Nephron progenitor cell (in vitro differentiated cells): Measurements from ENCODE around the gene CAPN12.

ENCODE experiments used
- DNase-seq: peaks from one replicate; pipeline ENCODE4 v3.0.0; 2021
- H3K27ac Mint-ChIP-seq: 2 replicates; pipeline ENCODE4 v1.8.0; 2021; ENCODE audit warnings: mild to moderate bottlenecking, moderate library complexity, mixed read lengths
- H3K27me3 Mint-ChIP-seq: 2 replicates; pipeline ENCODE4 v1.8.0; 2021; ENCODE audit warnings: mild to moderate bottlenecking, low read depth, mixed read lengths; ENCODE audit not compliant: poor library complexity
- H3K36me3 Mint-ChIP-seq: 2 replicates; pipeline ENCODE4 v1.8.0; 2021; ENCODE audit warnings: low read depth, mixed read lengths
- H3K4me1 Mint-ChIP-seq: 2 replicates; pipeline ENCODE4 v1.8.0; 2021; ENCODE audit warnings: mixed read lengths
- H3K4me3 Mint-ChIP-seq: 2 replicates; pipeline ENCODE4 v1.8.0; 2021; ENCODE audit warnings: mild to moderate bottlenecking, moderate library complexity, mixed read lengths
- H3K9me3 Mint-ChIP-seq: 2 replicates; pipeline ENCODE4 v1.8.0; 2021; ENCODE audit warnings: mild to moderate bottlenecking, moderate library complexity, mixed read lengths
- CTCF ChIP-seq: fragments of 200-600 bp; sonication (generic); IDR thresholded peaks from 2 replicates; pipeline ENCODE4 v1.5.0; 2021; ENCODE audit warnings: antibody characterized with exemption

Gene CAPN12

GRCh38 chr19:38714354-38714778, 29.9 kb downstream of the CAPN12 start:
- Mint-ChIP-seq H3K4me1 (peaks cover 27% of the 10 kb centered on the region), H3K27ac (peak overlapping the region; percentile 57), H3K27me3 (no peaks in the 10 kb centered on the region), H3K9me3 (no peaks in the 10 kb centered on the region), H3K36me3 (peaks cover 23% of the 10 kb centered on the region), H3K4me3 (no peak overlapping the region)
- DNase-seq, result no peak
- TF ChIP-seq CTCF, result no peak

- peak overlapping the region; percentile 91 for H3K27ac Mint-ChIP-seq
- no peak for DNase-seq
- no peak for TF ChIP-seq CTCF
- no peaks in the 10 kb centered on the region for H3K27me3 Mint-ChIP-seq
- no peaks in the 10 kb centered on the region for H3K9me3 Mint-ChIP-seq
- no peak overlapping the region for H3K4me3 Mint-ChIP-seq
- peaks cover 23% of the 10 kb centered on the region for H3K36me3 Mint-ChIP-seq
- H3K4me1 Mint-ChIP-seq, result peaks cover 27% of the 10 kb centered on the region
Measured at GRCh38 chr19:38713865-38714264, 30.4 kb downstream of the CAPN12 start.

- H3K36me3 Mint-ChIP-seq, result peaks cover 23% of the 10 kb centered on the region
- no peaks in the 10 kb centered on the region for H3K9me3 Mint-ChIP-seq
- H3K27ac Mint-ChIP-seq, result peak overlapping the region; percentile 91
Measured at GRCh38 chr19:38713227-38713649, 31.0 kb downstream of the CAPN12 start.

GRCh38 chr19:38712161-38712748, 32.0 kb downstream of the CAPN12 start:
- Mint-ChIP-seq H3K4me3 (no peak overlapping the region), H3K36me3 (peaks cover 23% of the 10 kb centered on the region), H3K4me1 (peaks cover 22% of the 10 kb centered on the region), H3K27me3 (no peaks in the 10 kb centered on the region), H3K9me3 (no peaks in the 10 kb centered on the region), H3K27ac (peak overlapping the region; percentile 72)
- no peak for DNase-seq
- TF ChIP-seq CTCF, result no peak

More at GRCh38 chr19:38713227-38713649, 31.0 kb downstream of the CAPN12 start:
- no peaks in the 10 kb centered on the region for H3K27me3 Mint-ChIP-seq
- TF ChIP-seq CTCF, result no peak
- no peak overlapping the region for H3K4me3 Mint-ChIP-seq
- H3K4me1 Mint-ChIP-seq, result peaks cover 22% of the 10 kb centered on the region
- no peak for DNase-seq

GRCh38 chr19:38711726-38712153, 32.5 kb downstream of the CAPN12 start:
- Mint-ChIP-seq H3K9me3 (no peaks in the 10 kb centered on the region), H3K27me3 (no peaks in the 10 kb centered on the region), H3K4me1 (peaks cover 22% of the 10 kb centered on the region), H3K36me3 (peaks cover 26% of the 10 kb centered on the region), H3K27ac (peak overlapping the region; percentile 29), H3K4me3 (no peak overlapping the region)
- no peak for DNase-seq
- no peak for TF ChIP-seq CTCF
